VCaP (cell line): ENCODE measurements around the gene ARID3B.
A peak's percentile ranks its signal among the peaks of the same experiment; 100 is the strongest.

Source experiments
- H3K27ac ChIP-seq: fragments of 450-650 bp; 2 replicates; pipeline ENCODE4 v1.5.1; 2017
- TF ChIP-seq, protein P1 (sequence below): fragments of 450-650 bp; conservative IDR thresholded peaks from 2 replicates; pipeline ENCODE4 v1.5.1; 2017; ENCODE audit warnings: mild to moderate bottlenecking, moderate library complexity

ARID3B gene

DNA sequence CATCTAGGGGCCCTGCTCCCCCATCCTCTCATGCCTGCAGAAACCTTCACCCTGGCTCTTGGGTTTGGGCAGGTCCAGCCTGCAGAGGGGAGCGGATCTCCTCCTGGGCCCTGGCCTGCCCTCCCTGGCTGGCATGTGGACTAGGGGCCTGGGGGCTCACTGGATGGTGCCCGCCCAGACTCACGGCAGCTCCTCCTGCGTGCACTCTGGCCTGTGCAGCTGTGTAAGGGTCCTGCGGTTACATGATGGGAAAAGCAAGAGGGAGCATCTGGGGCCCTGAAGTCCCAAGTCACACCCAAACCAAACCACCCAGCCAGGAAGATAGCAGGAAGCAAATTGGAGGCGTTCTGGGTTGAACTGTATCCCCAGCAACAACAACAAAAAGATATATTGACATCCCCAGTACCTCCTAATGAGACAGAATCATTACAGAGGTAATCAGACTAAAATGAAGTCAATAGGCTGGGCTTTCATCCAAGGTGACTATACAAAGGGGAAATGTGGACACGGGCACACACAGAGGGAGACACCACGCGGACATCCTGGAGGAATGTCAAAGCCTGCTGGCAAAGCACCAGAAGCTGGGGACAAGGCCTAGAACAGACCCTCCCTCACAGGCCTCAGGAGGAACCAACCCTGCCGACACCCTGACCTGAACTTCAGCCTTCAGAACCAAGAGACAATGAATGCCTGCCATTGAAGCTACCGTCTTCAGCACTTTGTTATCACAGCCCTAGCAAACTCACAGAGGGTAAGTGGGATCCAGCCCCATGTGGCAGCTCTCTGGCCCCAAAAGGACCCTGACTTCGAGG lies 64.2 kb downstream of the ARID3B start:
- peak overlapping the region; percentile 19; the same call in 1 of the 2 replicates for H3K27ac ChIP-seq
- TF ChIP-seq, protein P1, sequence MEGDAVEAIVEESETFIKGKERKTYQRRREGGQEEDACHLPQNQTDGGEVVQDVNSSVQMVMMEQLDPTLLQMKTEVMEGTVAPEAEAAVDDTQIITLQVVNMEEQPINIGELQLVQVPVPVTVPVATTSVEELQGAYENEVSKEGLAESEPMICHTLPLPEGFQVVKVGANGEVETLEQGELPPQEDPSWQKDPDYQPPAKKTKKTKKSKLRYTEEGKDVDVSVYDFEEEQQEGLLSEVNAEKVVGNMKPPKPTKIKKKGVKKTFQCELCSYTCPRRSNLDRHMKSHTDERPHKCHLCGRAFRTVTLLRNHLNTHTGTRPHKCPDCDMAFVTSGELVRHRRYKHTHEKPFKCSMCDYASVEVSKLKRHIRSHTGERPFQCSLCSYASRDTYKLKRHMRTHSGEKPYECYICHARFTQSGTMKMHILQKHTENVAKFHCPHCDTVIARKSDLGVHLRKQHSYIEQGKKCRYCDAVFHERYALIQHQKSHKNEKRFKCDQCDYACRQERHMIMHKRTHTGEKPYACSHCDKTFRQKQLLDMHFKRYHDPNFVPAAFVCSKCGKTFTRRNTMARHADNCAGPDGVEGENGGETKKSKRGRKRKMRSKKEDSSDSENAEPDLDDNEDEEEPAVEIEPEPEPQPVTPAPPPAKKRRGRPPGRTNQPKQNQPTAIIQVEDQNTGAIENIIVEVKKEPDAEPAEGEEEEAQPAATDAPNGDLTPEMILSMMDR: no peak

DNA sequence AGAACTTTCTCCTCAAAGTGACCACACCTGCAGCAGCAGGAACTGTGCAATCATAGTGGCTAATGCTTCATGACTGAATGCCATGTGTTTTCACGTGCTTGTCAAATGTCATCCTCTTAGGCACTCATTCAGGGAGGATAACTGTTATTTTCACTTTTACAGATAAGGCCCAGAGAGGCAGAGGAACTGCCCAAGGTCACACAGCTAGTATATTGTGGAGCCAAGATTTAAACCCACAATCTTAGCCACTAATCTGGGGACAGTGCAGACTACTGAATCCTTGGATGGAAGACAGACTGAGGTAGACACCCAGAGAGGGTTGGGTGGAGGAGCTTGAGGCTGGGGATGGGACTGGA lies 64.8 kb downstream of the ARID3B start:
- H3K27ac ChIP-seq: no peak overlapping the region
- TF ChIP-seq, protein P1: no peak

- H3K27ac ChIP-seq: no peak overlapping the region
- TF ChIP-seq, protein P1: no peak
Observed at GRCh38 chr15:74608786-74609185, 67.8 kb downstream of the ARID3B start.

- TF ChIP-seq, protein P1: no peak
Observed at GRCh38 chr15:74609938-74610301, 68.9 kb downstream of the ARID3B start.

GRCh38 chr15:74610302-74610951 lies 69.4 kb downstream of the ARID3B start:
- TF ChIP-seq, protein P1: no peak
- no peak overlapping the region for H3K27ac ChIP-seq

More at GRCh38 chr15:74609938-74610301, 68.9 kb downstream of the ARID3B start:
- no peak overlapping the region for H3K27ac ChIP-seq

- no peak overlapping the region for H3K27ac ChIP-seq
- TF ChIP-seq, protein P1: no peak
Observed at GRCh38 chr15:74611341-74611740, 70.3 kb downstream of the ARID3B start.

DNA sequence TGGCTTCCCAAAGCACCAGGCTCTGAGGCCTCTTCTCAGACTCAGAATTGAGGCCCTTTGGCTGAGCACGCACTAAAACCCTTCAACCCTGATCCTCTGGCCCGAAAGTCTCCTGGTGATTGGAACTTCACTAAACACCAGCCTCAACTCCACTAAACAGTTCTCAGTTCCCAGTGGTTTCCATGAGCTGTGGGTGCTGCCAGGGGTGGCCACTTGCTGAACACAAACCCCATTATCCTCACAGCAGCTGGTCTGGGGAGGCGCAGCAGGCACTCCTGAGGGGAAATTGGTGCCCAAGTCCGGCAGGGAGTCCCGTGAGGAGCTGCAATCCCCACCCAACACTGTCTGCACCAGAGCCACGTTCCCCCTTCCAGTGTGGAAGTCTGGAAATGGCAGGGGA lies 70.8 kb downstream of the ARID3B start:
- H3K27ac ChIP-seq: no peak overlapping the region
- TF ChIP-seq, protein P1: no peak
